CD4-positive, alpha-beta T cell treated with Interferon alpha-2 for 1 hour (primary cell): ENCODE data around the gene CDY2A.
"Not testable (repeated sequence)": the region's sequence is repeated elsewhere in the genome, so short reads cannot be mapped to it uniquely, and the experiment has no call there.

ENCODE experiments used
- DNase-seq, 2 donors: peaks; one replicate each; pipeline ENCODE4 v3.0.0-alpha.2; 2020 to 2022

CDY2A gene, protein sequence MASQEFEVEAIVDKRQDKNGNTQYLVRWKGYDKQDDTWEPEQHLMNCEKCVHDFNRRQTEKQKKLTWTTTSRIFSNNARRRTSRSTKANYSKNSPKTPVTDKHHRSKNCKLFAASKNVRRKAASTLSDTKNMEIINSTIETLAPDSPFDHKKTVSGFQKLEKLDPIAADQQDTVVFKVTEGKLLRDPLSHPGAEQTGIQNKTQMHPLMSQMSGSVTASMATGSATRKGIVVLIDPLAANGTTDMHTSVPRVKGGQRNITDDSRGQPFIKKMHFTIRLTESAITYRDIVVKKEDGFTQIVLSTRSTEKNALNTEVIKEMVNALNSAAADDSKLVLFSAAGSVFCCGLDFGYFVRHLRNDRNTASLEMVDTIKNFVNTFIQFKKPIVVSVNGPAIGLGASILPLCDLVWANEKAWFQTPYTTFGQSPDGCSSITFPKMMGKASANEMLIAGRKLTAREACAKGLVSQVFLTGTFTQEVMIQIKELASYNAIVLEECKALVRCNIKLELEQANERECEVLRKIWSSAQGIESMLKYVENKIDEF

DNA sequence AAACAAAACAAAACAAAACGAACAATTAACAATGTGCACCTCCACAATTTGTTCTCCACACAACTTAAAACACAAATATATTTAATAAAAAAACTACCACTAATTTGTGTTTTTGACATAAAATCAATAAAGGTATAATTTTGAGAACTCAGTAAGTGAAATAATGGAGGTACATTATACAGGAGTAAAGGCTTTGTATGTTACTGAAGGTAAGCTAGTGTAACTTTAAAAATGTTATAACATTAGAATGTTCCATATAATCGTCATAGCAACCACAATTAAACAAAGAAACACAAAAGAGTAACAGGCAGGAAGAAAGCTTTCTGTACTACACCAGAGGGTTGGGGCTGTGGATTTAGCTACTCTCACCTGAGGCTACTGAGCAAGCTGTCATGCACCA lies at the start of gene CDY2A:
CDY2A (plus strand) TSS at position 301 of the 400 bp plus-strand sequence. CDS start 328 bp downstream, outside the sequence.
- DNase-seq = not testable (repeated sequence)

DNA sequence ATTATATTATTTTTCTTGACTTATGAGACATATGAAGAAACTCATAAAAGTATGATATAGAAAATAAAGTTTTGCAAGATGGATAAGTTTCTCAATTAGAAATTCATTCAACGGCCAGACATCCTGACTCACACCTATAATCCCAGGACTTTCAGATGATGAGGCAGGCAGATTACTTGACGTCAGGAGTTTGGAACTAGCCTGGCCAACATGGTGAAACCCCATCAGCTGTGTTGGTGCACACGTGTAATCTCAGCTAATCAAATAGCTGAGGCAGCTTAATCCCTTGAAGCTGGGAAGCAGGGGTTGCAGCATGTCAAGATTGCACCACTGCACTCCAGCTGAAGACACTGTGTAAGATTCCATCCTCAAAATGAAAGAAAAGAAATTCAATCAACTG lies 28.0 kb upstream of the CDY2A start:
- DNase-seq = not testable (repeated sequence)

DNA sequence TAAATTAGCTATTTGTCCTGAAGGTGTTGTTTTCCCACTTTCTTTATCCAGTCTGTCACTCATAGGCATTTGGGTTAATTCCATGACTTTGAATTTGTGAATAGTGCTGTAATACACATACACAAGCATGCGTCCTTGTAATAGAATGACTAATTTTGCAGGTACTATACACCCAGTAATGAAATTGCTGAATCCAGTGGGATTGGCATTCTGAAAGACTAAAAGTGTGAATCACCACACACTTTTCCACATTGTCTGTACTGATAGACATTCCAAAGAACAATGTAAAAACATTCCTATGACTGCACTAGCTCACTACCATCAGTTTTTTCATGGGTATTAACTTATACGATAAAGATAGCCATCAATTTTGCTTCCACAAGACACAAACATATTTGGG lies 27.3 kb upstream of the CDY2A start:
- not testable (repeated sequence) for DNase-seq

DNA sequence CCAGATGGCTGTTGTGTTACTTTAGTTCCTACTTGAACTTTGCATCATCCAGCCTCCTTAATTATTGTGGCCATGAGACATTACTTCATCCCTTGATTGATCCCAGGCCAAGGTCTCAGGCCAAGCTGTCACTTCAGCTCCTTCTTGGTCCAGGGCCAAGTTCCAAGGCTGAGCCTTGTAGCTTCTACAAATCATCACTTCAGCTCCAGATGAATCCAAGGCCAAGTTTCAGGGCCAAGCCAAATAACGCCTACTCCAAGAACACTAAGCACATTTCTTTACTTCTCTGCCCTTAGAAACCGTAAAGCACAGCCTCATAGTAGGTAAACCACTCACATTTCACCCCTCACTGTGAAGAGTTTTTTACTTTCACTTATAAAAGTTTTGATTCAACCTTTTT lies 1.7 kb upstream of the CDY2A start:
- not testable (repeated sequence) for DNase-seq

DNA sequence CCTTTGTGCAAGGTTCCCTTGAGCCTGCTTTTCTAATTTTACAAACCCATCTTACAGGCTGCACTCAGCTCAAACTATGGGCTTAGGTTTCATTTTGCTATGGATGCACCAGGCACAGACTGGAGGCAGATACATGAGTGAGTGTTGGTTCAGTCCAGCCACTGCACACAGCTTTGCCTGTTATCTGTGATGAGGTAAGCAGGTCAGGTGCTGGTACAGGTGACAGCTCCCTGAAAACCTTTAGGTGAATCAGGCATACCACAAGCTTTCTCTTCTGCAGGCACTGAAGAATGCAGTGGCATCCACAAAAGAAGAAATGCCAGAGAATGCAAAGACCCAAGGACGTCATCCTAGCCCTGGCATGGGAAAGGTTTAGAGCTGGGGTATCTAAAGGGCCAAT lies 3.3 kb downstream of the CDY2A start:
- not testable (repeated sequence) for DNase-seq

DNA sequence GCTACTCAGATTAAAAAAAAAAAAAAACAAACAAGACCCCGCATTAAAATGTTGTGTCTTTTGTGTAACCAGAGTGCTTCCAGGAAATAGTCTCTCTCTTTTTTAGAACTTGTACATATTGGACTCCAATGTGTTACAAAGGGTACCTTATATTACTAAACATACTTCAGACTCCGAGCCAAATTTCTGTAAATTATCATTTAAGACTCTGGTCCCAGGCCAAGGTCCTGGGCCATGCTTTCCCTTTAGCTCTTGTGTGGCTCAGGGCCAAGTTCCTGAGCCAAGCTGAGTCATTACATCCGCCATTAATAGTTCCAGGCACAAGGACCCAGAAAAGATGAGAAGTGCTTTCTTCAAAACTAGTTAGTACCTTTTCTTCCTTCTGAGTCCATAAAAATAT lies 4.6 kb downstream of the CDY2A start:
- DNase-seq = not testable (repeated sequence)

DNA sequence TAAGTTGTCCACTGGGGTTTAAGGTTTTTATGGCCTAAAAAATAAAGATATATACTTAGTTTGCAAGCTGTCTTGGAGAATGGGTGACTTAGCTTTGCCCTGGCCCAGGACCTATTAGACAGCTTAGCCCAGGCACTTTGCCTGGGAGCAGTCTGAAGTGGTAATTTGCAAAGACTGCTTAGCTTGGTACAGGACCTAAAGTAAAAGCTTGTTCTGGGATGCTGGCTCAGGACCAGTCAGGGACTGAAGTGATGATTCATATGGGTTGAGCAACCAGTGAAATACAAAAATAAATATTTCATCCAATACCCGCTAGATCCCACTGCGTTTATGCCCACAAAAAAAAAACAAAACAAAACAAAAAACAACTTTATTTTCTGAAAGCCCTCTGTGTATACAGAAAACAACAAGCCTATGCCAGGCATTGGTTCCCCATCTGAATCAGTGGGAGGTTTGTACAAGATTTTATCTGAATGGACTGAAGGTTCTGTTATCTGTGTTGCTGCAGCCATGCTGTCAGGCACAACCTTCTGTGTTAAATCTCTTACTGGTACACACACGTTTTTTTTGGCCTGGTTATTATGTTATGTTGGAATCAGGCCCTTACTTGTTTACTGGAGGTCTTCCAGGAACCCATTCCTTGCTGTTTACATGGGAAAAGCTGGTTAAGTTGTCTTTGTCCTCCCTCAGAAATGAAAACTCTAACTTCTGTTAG lies 8.7 kb downstream of the CDY2A start:
- DNase-seq = not testable (repeated sequence)

DNA sequence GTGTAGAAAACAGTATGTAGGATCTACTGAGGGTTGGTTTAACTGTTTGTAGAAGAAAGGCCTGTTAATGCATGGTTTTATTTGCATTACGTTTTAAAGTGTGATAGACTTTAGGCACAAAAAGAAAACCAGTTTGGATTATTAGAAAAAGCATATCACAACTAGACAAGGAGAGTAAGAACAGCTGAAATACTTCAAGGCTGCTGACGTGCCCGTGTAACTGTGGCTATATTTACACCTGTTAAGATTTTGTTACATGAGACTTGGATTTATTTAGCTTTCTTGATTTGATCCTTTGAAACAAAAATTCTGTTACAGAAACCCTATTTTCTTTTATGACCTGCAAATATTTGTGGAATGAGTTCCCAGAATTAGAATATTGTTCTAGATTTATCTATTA lies 9.3 kb downstream of the CDY2A start:
- not testable (repeated sequence) for DNase-seq

DNA sequence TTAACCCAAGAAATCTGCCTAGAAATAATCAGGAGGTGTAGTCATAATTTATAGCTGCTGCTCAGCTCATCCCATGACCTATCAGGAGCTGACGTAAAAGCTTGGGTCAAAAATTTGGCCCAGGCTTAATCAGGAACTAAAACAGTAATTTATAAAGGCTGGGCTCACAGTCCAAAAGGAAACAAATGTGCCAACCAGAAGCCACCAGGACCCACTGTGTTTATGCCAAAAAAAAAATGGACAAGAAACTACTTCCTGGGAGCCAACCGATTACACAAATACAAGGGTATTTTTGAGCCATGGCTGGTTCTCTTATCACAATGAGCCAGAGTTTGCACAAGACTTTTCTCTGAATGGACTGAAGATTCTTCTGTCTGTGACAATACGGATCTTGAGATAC lies 19.4 kb downstream of the CDY2A start:
- not testable (repeated sequence) for DNase-seq

DNA sequence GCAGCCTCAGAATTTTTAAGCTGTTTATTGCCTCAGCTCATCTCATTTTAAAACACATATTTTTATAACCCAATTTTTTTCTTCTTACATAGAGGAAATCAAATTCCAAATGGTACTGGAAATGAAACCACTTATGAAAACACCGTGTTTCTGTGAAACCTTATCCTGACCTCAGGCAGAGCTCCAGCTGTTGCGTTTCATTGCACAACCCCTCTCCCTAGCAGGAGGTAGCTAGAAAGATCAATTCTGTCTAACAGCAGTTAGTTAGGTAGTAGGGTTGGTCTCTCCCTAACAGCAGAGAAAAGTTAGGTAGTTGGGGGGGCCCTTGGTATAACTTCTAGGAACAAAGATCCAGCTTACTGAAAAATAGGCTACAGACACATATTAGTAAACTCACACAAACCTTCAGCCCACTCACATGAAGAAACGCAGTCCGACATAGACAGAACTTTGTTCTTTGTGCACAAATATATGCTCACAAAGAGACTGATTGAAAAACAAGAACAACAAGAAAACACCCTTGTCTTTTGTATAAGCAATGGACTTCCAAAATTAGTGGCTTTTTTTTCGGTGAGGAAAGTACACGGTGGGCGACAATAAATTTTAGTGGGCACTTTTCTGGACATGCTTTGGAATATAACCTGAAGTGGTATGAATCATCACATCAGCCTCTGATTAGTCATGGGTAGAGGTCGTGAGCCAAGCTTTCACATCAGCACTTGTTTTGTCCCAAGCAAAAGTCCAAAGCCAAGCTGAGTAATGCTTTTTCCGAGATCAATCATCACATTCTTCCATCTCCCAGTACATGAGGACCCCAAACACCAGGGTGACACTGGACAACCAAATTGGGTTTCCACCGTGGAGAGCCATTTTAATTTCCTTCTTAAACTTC lies 22.8 kb downstream of the CDY2A start:
- DNase-seq = not testable (repeated sequence)

DNA sequence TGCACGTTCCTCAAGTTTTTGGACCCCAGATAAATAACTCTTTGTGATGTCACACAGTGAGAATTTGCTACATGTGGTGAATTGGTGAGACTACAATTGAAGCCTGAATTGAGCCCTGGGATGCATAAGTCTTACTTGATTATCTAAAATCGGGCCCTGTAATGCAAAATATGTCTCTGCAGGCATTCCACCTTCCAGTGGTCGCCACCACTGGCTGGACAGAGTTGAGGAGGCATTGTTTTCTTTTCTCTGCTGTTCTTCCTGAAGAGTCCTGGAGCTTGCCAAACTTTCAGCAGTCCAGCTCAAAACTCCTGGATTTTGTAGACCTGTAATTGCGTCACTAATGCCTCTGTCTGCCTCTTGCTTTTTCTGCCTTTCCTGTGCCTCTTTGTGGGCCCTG lies 23.5 kb downstream of the CDY2A start:
- not testable (repeated sequence) for DNase-seq

DNA sequence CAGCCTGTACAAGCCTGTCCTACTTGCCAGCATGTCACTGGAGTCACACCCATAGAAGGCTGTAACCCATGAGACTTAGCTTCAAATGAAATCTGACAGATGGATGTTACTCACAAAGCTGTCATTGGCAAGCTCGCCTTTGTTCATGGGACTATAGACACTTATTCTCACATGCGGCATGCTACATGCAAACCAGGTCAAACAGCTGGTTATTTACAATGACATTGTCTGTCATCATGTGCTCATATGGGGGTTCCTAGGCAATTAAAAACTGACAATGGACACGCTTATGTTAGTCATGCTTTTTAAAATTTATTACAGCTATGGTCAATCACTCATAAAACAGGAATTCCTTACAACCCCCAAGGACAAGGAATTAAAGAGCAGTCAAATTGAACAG lies 30.9 kb downstream of the CDY2A start:
- not testable (repeated sequence) for DNase-seq

DNA sequence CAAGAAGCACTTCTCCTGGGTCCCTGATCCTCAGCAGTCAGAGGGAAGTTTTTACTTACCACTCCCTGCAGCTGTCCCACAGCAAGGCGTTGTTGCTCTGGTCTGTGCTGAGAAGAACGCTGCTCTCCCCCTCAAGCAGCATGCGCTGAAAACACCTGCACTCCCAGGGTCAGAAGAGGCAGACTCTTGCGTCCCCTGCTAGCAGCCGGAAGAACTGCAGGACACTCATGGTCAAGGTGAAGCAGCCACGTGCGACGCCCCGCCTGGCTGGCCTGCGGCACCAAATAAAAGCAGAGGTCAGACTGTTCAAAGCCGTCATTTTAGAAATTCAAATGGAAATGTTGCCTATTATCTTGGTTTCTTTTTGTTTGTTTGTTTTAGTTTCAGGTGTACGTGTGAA lies 47.9 kb downstream of the CDY2A start:
- DNase-seq = not testable (repeated sequence)
